22Rv1 (cell line): Measurements from ENCODE around the gene UBB.

Source experiments
- CTCF ChIP-seq: fragments of 450-650 bp; IDR thresholded peaks from 2 replicates; pipeline ENCODE4 v1.5.1; 2017; ENCODE audit warnings: mild to moderate bottlenecking
- ZFX ChIP-seq: fragments of 450-650 bp; IDR thresholded peaks from 2 replicates; pipeline ENCODE4 v1.6.1; 2017; ENCODE audit warnings: antibody characterized with exemption, borderline replicate concordance

- TF ChIP-seq CTCF (no peak), ZFX (no peak)
Measured at GRCh38 chr17:16348586-16348985, 32.3 kb upstream of the UBB start.
